Stimulated activated CD4-positive, alpha-beta T cell treated with anti-CD3 and anti-CD28 coated beads, Interleukin-4, amount 100 ng/mL, for 4 hours (primary cell): ENCODE results near the gene LZTR1.

Source experiments
- DNase-seq, 2 experiments: peaks; one replicate each; pipeline ENCODE4 v3.0.0-alpha.2; 2020

LZTR1 gene

DNA sequence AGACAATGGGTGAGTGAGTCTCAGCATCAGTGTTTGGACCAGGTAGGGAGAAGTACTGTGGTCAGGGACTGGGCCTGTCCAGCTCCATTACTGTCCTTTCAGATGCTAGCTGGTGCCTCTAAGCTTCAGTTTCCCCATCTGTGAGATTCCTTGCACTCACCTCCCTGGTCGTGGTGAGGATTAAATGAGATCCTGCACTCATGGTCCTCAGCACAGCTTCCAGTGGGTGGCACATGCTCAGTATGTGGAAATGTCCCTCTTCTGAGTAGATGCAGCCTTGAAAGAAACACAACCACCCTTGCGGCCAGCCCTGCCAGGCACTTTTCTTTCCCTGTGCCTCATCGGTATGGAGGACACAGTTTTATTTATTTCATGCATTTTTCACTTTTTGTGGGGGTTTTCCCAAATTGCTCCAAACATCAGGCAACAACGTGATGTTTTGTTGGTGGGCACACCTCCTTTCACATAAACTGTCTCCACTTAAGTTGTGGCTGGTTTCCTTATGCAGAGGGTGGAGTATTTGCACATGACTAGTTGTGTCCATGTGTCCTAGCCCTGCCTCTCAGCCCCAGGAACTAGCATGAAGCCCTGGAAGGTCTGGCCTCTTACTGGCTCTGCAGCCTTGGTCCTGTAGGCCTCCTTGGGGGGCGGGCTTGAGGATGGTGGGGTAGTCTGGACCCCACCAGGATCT, 1.1 kb downstream of the LZTR1 start:
- no peak for DNase-seq

DNA sequence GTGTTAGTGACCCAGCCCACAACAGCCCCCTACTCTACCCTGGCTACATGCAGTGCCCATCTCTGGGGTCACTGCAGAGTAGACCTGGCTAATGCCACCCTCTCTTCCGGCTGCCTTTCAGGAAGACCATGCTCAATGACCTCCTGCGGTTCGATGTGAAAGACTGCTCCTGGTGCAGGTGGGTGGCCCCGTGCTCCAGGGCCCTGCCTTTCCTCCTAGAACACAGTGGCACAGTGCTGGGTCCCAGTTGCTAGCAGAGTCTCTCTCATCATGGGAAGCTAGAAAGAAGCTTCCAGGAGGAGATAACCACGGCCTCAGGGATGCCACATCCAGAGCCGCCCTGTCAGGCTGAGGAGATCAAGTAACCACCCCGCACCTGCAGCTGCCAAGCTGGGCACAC, 3.6 kb downstream of the LZTR1 start:
- DNase-seq: no peak

DNA sequence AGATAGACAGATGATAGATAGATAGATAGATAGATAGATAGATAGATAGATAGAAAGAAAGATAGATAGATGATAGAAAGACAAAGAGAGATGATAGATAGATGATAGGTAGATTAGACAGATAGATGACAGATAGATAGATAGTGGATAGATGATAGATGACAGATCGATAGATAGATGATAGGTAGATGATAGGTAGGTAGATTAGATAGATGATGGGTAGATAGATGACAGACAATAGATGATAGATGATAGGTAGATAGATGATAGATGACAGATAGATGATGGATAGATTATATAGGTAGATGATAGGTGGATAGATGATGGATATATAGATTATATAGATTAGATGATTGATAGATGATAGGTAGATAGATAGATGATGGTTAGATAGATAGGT, 4.3 kb downstream of the LZTR1 start:
- DNase-seq: no peak

GRCh38 chr22:20987375-20987774, 5.3 kb downstream of the LZTR1 start:
- no peak for DNase-seq

DNA sequence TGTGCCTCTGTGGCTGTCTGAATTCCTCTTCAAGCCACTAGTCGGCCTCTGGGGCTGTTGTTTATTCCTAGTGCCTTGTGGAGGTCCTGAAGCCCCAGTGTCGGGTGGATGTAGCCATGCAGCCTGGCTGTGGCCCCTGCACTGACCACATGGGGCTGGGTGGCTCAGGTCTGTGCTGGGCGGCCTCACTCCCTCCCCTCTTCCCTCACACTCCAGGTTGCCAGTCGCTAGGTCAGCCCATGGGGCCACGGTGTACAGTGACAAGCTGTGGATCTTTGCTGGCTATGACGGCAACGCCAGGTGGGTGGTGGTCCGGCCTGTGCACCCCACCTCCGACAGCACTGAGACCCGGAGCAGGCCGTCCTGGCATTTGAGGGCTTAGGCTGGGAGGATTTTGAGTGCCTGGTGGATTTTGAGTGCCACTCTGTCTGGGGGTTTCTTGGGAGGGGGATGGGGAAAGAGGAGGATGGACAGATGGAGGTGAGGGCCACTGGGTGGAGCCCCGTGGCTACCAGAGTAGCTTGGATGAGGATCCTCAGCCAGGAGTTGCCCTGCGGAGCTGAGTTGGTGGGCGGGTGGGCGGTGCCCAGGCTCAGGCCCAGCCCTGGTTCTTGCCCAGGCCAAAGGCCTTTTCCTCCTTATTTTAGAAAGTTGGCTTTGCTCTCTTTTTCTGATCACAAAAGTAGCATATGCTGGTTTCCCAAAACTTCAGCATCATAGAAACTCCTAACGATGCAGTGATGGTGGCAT, 6.7 kb downstream of the LZTR1 start:
- DNase-seq: no peak

DNA sequence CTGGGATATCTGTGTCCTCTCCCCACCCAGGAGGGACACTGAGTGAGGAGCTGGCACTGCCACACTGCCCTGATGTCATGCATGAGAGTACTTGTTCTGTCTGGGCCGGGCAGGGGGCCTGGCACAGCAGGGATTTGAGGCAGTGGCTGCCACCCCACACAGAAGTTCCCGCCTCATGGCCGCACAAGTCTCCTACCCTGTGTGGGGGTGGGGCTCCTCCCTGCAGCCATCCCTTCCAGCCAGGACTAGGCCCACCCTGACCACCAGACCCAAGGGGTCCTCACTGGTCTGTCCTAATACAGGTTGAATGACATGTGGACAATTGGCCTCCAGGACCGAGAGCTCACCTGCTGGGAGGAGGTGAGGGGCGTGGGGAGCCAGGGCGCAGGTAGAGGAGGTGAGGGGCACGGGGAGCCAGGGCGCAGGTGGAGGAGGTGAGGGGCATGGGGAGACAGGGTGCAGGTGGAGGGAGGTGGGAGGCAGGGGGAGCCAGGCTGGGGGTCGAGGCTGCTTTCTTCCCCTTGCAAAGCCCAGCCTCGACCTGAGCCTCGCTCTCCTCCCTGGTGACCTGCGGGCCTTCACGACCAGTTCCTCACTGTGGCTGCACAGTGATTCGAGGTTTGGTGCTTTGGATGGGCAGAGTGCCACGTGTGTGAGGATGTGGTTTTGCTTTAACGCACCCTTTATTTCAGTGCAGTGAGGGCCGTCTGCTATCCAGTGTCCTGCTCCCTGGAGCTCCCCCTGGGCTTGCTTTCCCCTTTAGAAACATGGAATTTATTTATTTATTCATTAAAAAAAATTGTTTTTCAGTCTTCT, 7.4 kb downstream of the LZTR1 start:
- no peak for DNase-seq

DNA sequence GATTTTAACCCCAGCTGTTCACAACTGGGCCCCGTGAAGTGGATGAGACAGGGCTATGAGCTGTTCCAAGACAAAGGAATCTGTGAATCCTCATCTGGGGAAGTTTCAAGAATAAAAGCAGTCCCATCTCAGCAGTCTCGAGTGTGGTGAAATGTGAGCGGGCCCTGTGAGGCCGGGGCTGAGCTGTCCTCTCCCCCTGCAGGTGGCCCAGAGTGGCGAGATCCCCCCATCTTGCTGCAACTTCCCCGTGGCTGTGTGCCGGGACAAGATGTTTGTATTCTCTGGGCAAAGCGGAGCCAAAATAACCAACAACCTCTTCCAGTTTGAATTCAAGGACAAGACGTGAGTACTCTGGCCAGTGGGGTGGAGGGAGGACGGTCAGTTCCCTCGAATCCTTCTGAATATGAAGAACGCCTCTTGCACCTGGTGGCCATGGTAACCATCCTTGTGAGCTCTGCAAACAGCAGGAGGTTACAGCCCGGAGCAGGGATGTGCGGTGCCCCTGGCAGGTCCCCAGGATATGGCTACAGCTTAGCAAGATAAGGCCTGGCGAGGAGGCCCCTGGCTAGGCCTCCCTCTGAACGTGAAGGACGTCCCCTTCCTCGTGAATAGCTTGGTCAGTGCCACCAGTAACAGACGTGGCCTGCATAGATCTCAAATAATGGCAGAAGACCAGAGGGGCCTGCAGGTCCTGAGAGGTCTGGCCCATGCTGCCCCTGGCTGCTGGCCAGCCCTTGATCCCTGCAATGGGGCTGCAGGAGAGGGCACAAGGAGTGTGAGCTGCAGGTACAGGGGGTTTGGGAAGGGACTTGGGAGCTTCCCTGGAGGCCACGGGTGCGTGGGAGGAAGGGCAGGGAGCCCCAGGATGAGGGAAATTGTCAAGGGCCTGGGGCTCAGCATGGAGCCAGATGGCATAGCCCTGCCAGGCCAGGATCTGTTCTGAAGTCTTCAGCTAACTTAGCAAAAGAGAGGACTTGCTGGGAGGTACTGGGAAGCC, 8.4 kb downstream of the LZTR1 start:
- DNase-seq: no peak

GRCh38 chr22:20991252-20992055, 9.4 kb downstream of the LZTR1 start:
- no peak for DNase-seq

DNA sequence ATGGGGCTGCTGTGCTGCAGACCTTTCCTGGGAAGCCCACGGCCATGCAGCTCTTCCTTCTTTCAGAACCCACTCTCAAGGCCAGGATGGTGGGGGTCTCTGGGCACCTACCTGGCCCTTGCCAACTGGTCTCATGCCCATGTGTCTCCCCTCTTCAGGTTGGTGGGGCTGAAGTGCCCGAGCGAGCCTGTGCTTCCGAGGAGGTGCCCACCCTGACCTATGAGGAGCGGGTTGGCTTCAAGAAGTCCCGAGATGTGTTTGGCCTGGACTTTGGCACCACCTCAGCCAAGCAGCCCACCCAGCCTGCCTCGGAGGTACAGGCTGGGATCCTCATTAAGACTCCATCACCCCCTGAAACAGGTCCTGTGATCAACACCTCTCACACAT, 10.0 kb downstream of the LZTR1 start:
- no peak for DNase-seq

- no peak for DNase-seq
These were observed 10.6 kb downstream of the LZTR1 start for GRCh38 chr22:20992456-20993303.

DNA sequence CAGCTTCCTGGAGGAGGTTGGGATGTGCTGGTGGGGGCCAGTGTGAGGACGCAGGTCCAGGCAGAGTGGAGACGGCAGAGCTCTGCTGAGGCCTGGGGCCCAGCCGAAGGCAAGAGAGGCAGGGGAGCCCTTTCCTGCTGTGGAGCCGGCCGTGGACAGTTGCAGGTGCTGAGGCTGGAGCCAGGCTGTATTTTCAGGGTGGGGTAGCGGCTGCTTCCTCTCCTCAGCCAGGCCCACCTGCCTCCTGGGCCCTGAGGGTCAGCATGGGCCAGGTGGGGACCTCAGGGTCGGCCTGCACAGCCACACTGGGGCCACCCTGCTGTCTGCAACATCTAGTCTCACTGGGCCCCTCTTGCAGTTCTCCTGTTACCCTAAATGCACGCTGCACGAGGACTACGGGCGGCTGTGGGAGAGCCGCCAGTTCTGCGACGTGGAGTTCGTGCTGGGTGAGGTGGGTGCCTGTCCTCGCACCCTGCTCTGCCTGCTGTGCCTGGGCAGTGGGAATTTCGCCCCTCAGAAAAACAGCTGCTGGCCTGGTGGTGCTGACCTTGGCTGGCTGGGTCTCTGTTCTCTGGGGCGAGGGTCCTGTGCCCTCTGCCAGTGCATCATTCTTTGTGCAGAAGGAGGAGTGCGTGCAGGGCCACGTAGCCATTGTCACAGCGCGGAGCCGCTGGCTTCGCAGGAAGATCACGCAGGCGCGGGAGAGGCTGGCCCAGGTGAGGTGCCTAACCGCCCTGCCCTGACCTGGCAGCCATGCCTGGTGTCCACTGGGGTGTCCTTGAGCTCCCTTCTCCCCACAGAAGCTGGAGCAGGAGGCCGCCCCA, 11.4 kb downstream of the LZTR1 start:
- no peak for DNase-seq

DNA sequence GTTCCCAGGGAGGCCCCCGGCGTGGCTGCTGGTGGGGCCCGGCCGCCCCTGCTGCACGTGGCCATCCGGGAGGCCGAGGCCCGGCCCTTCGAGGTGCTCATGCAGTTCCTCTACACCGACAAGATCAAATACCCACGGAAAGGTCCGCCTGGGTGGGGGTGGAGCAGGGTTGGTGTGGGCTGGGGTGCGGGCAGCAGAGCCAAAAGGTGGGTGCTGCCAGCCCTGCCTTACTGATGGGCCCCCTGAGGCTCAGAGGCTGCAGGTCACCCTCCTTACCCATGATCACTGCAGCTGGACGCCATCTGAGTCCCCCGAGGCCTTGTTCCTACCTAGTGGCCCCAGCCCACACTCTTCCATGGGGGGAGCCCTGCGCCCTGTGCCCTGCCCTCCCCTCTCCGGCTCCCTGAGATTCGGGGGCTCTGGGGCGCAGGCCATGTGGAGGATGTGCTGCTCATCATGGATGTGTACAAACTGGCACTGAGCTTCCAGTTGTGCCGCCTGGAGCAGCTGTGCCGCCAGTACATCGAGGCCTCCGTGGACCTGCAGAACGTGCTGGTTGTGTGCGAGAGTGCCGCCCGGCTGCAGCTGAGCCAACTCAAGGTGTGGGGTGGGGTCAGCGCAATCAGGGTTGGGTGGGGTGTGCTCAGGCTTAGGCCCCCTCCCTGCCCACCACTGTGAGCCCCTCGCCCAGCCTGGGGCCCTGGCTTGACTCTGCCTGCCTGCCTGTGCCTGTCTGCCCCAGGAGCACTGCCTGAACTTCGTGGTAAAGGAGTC, 12.2 kb downstream of the LZTR1 start:
- DNase-seq: no peak

DNA sequence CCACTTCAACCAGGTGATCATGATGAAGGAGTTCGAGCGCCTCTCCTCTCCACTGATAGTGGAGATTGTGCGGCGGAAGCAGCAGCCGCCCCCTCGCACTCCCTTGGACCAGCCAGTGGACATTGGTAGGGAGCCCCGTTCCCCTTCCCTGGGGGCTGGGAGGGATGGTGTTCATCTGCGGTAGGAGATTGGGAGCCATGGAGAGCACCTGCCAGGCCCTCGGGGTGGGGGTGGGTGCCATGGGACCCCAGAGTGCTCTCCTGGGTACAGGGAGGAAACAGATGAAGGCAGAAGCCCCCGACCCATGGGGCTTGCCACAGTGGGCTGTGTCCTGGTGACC, 12.8 kb downstream of the LZTR1 start:
- no peak for DNase-seq

GRCh38 chr22:20995329-20996030, 13.4 kb downstream of the LZTR1 start:
- no peak for DNase-seq

DNA sequence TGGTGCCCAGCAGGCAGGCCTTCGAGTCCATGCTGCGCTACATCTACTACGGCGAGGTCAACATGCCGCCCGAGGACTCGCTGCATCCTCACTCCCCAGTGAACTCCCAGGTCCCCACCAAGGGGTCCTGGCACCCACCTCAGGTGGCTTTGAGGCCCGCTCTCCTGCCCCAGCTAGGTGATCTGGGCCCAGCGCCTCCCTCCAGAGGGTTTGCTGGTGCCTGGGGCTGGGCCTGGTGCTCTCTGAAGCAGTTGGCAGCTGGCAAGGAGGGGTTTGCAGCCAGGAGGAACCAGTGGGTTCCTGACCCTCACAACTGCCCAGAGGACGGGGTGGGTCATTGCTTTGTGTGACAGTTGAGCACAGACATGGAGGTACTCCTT, 13.9 kb downstream of the LZTR1 start:
- no peak for DNase-seq

DNA sequence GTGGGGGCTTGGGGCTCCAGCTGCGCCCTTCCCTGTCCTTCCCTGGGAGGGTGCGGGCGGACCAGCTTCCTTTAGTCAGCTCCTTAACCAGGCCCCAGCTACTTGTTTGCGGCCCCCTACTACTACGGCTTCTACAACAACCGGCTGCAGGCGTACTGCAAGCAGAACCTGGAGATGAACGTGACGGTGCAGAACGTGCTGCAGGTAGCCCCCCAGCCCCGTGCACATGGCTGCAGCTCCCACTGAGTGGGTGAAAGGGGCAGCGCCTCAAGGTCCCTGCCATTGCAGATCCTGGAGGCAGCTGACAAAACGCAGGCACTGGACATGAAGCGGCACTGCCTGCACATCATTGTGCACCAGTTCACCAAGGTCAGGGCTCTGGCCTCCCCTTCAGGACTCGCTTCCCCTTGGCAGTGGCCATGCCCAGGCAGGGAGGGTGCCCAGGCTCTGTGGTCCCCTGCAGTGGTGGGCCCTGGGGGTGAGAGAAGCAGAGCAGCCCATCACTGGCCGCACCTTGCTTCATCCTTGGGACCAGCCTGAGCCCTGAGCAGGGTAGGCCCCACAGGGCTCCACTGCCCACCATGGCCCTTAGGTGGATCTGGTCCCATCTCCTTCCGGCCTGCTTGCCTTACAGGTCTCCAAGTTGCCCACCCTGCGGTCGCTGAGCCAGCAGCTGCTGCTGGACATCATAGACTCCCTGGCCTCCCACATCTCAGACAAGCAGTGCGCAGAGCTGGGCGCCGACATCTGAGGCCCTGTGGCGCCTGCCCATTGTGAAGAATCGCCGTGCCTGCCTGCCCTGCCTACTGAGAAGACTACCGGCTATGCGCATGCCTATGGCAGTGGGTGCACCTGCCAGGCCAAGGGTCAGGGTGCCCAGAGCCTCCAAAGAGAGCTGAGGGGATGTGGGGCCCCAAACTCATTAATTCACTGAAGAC, 14.8 kb downstream of the LZTR1 start:
- DNase-seq: no peak

DNA sequence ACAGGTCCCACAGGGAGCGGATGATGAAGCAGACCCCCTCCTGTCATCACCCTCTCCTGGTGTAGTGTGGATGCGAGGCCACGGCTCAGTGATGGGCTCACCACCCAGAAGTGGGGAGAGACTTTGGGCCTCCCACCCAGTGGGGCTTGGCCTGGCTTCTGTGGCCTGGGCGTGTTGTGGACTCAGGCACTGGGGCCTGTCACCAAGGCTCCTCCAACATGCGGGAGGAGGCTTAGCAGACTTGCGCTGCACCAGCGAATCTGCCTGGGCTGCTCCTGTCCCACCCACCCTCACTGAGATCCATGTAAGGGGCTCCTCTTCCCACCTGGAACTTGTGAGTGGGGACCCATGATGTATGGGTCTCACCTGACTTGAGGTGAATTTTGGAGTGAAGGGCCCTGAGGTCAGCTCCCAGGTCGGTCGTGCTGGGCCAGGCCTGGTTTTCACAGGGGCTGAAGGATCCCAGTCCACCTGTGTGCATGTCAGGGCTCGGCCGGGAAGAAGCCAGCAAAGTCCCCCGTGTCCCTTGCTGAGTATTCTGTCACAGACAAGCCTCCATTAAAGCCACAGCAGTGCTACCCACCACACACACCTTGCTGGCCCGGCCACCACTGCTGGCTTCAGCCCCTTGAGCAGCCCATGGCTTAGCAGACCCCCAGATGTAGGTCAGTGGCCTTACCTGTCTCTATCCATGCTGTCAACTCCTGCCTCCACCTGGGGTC, 15.6 kb downstream of the LZTR1 start:
- DNase-seq: no peak
